ENCODE data around the gene STIM2.

STIM2 gene

GRCh38 chr4:27042411-27042810 is 181.8 kb downstream of the STIM2 start:
- no peak overlapping the region for H4K91ac ChIP-seq (ENCODE audit: low read depth, low read length)
- no peak overlapping the region for H3K14ac ChIP-seq (ENCODE audit: low read length)
- no peak overlapping the region for H3K27ac ChIP-seq (ENCODE audit: low read depth, low read length)
- no peak overlapping the region for H2BK12ac ChIP-seq (ENCODE audit: low read length)
- no peak overlapping the region for H2BK120ac ChIP-seq (ENCODE audit: insufficient read depth, low read length, poor library complexity)
- no peak overlapping the region for H4K12ac ChIP-seq (ENCODE audit: low read depth, low read length)
- peak overlapping the region; percentile 63 for H3K9ac ChIP-seq (ENCODE audit: low read length)
- no peaks in the 10 kb centered on the region for H3K79me2 ChIP-seq (ENCODE audit: control insufficient read depth, insufficient read depth, low read length, poor library complexity)
- H3K4me3 ChIP-seq (ENCODE audit: low read depth, low read length) = no peak overlapping the region
- no peak overlapping the region for H3K18ac ChIP-seq (ENCODE audit: low read length)
- H3K9me3 ChIP-seq (ENCODE audit: insufficient read depth, low read depth, low read length) = no peaks in the 10 kb centered on the region
- H2AFZ ChIP-seq (ENCODE audit: insufficient read depth, low read length, poor library complexity) = no peak overlapping the region
- H3K4me1 ChIP-seq (ENCODE audit: control insufficient read depth in 1 of 2, insufficient read depth in 2 of 2, low read length in 2 of 2) = no peaks in the 10 kb centered on the region
- WGBS (ENCODE audit: extremely low coverage, insufficient coverage, insufficient read length) = no CpG with 5 or more reads among the region's 2 CpGs
- no peak overlapping the region for H2BK5ac ChIP-seq (ENCODE audit: low read depth, low read length, poor library complexity)
- no peak overlapping the region for H4K8ac ChIP-seq (ENCODE audit: low read depth, low read length)
- no peak for DNase-seq
- H3K36me3 ChIP-seq (ENCODE audit: control insufficient read depth in 1 of 2, insufficient read depth in 2 of 2, low read length in 2 of 2) = no peaks in the 10 kb centered on the region
- no peak overlapping the region for H3K23ac ChIP-seq (ENCODE audit: low read length)
- H2AK5ac ChIP-seq (ENCODE audit: low read length) = no peak overlapping the region
- no peaks in the 10 kb centered on the region for H3K27me3 ChIP-seq (ENCODE audit: insufficient read depth, low read length)
- H3K79me1 ChIP-seq (ENCODE audit: low read length) = no peaks in the 10 kb centered on the region
- H3K4ac ChIP-seq (ENCODE audit: low read depth, low read length) = no peak overlapping the region
- no peak overlapping the region for H3K4me2 ChIP-seq (ENCODE audit: low read length)

GRCh38 chr4:27043200-27043599 is 182.6 kb downstream of the STIM2 start:
- no CpG with 5 or more reads among the region's 1 CpG for WGBS (ENCODE audit: extremely low coverage, insufficient coverage, insufficient read length)
- no peak overlapping the region for H3K23ac ChIP-seq (ENCODE audit: low read length)

DNA sequence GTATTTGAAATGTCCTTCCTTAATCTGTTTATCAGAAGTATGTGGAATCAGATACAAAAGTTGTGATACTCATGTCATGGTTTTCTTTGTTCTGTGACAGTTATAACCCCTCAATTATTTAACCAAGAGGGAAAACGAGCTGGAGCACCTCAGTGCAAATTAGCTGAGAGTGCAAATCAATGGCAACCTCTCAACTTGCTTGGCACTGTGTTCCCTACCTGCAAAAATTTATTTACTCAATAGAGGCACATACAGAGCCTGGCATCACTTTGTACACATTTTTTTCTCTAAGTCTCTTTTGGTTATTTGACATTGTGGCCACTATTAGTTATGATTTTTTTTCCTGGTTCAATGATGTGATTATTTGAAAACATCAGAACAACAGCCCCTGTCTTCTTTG is 186.2 kb downstream of the STIM2 start:
- WGBS (ENCODE audit: extremely low coverage, insufficient coverage, insufficient read length) = no CpG with 5 or more reads among the region's 1 CpG

More at GRCh38 chr4:27043200-27043599, 182.6 kb downstream of the STIM2 start:
- no peaks in the 10 kb centered on the region for H3K27me3 ChIP-seq (ENCODE audit: insufficient read depth, low read length)
- no peaks in the 10 kb centered on the region for H3K79me2 ChIP-seq (ENCODE audit: control insufficient read depth, insufficient read depth, low read length, poor library complexity)
- no peaks in the 10 kb centered on the region for H3K79me1 ChIP-seq (ENCODE audit: low read length)
- H3K18ac ChIP-seq (ENCODE audit: low read length) = no peak overlapping the region
- H3K9me3 ChIP-seq (ENCODE audit: insufficient read depth, low read depth, low read length) = no peaks in the 10 kb centered on the region
- H2BK120ac ChIP-seq (ENCODE audit: insufficient read depth, low read length, poor library complexity) = no peak overlapping the region
- no peak overlapping the region for H4K8ac ChIP-seq (ENCODE audit: low read depth, low read length)
- no peak overlapping the region for H4K12ac ChIP-seq (ENCODE audit: low read depth, low read length)
- H2AK5ac ChIP-seq (ENCODE audit: low read length) = no peak overlapping the region
- no peak overlapping the region for H2BK5ac ChIP-seq (ENCODE audit: low read depth, low read length, poor library complexity)
- H3K14ac ChIP-seq (ENCODE audit: low read length) = no peak overlapping the region
- H3K27ac ChIP-seq (ENCODE audit: low read depth, low read length) = no peak overlapping the region
- no peak overlapping the region for H2BK12ac ChIP-seq (ENCODE audit: low read length)
- H4K91ac ChIP-seq (ENCODE audit: low read depth, low read length) = no peak overlapping the region
- no peak overlapping the region for H3K4me2 ChIP-seq (ENCODE audit: low read length)
- DNase-seq = no peak
- H3K36me3 ChIP-seq (ENCODE audit: control insufficient read depth in 1 of 2, insufficient read depth in 2 of 2, low read length in 2 of 2) = no peaks in the 10 kb centered on the region
- H3K4me3 ChIP-seq (ENCODE audit: low read depth, low read length) = no peak overlapping the region
- H3K9ac ChIP-seq (ENCODE audit: low read length) = no peak overlapping the region
- H3K4ac ChIP-seq (ENCODE audit: low read depth, low read length) = no peak overlapping the region
- no peak overlapping the region for H2AFZ ChIP-seq (ENCODE audit: insufficient read depth, low read length, poor library complexity)
- H3K4me1 ChIP-seq (ENCODE audit: control insufficient read depth in 1 of 2, insufficient read depth in 2 of 2, low read length in 2 of 2) = no peaks in the 10 kb centered on the region

DNA sequence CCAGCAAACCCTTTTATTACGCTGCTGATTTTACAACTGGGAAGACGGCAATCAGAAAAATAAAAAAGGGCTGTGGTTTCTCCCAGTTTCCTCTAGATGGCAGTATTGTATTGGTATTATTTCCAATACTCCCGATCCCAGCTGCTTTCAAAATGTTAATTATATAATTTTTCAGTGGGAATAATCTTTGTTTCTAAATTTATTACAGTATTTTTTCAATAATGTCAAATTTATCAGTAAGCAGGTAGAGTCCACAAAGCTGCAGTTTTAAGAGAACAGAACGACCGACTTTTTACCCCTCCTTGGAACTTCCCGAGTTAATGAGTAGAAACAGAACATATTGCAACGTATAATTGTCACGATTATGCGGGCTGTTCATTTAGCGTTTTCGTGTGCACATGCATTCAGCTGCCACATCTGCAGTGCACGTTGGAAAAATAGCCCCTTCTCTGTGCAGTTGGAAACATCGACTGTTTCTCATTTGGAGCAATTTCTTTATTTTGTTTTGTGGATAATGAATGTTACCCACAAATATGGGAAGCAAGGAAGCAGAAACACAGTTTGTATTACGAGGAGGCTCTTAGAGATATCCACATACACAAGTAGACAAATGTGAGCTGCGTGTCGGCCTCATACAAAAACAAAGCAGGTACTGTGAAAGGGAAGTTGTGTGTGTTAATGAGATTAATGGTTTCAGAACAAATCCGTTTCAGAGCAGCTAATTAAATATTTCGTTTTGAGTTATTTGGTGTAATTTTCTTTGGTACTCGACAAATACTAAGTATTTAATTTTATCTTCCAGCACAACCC is 188.0 kb downstream of the STIM2 start:
- Histone ChIP-seq H3K27ac (ENCODE audit: low read depth, low read length) (no peak overlapping the region), H4K12ac (ENCODE audit: low read depth, low read length) (no peak overlapping the region), H3K18ac (ENCODE audit: low read length) (no peak overlapping the region), H3K4me2 (ENCODE audit: low read length) (no peak overlapping the region), H3K4me1 (ENCODE audit: control insufficient read depth in 1 of 2, insufficient read depth in 2 of 2, low read length in 2 of 2) (no peaks in the 10 kb centered on the region), H4K91ac (ENCODE audit: low read depth, low read length) (no peak overlapping the region), H2BK12ac (ENCODE audit: low read length) (no peak overlapping the region), H3K9ac (ENCODE audit: low read length) (no peak overlapping the region), H3K23ac (ENCODE audit: low read length) (no peak overlapping the region), H4K8ac (ENCODE audit: low read depth, low read length) (no peak overlapping the region), H3K79me2 (ENCODE audit: control insufficient read depth, insufficient read depth, low read length, poor library complexity) (no peaks in the 10 kb centered on the region), H3K27me3 (ENCODE audit: insufficient read depth, low read length) (no peaks in the 10 kb centered on the region), H3K14ac (ENCODE audit: low read length) (no peak overlapping the region), H3K9me3 (ENCODE audit: insufficient read depth, low read depth, low read length) (no peaks in the 10 kb centered on the region), H3K4ac (ENCODE audit: low read depth, low read length) (no peak overlapping the region), H3K36me3 (ENCODE audit: control insufficient read depth in 1 of 2, insufficient read depth in 2 of 2, low read length in 2 of 2) (no peaks in the 10 kb centered on the region), H2AFZ (ENCODE audit: insufficient read depth, low read length, poor library complexity) (no peak overlapping the region), H3K79me1 (ENCODE audit: low read length) (no peaks in the 10 kb centered on the region), H3K4me3 (ENCODE audit: low read depth, low read length) (no peak overlapping the region), H2BK120ac (ENCODE audit: insufficient read depth, low read length, poor library complexity) (no peak overlapping the region), H2AK5ac (ENCODE audit: low read length) (no peak overlapping the region), H2BK5ac (ENCODE audit: low read depth, low read length, poor library complexity) (no peak overlapping the region)
- WGBS (ENCODE audit: extremely low coverage, insufficient coverage, insufficient read length) = no CpG with 5 or more reads among the region's 19 CpGs
- DNase-seq = peak in 1 of 2 donors; percentile 67

More for the DNA sequence above, 186.2 kb downstream of the STIM2 start:
- Histone ChIP-seq H3K4me3 (ENCODE audit: low read depth, low read length) (no peak overlapping the region), H2AFZ (ENCODE audit: insufficient read depth, low read length, poor library complexity) (no peak overlapping the region), H3K14ac (ENCODE audit: low read length) (no peak overlapping the region), H3K27ac (ENCODE audit: low read depth, low read length) (no peak overlapping the region), H2BK12ac (ENCODE audit: low read length) (no peak overlapping the region), H3K27me3 (ENCODE audit: insufficient read depth, low read length) (no peaks in the 10 kb centered on the region), H3K79me2 (ENCODE audit: control insufficient read depth, insufficient read depth, low read length, poor library complexity) (no peaks in the 10 kb centered on the region), H3K9me3 (ENCODE audit: insufficient read depth, low read depth, low read length) (no peaks in the 10 kb centered on the region), H2AK5ac (ENCODE audit: low read length) (no peak overlapping the region), H3K4ac (ENCODE audit: low read depth, low read length) (no peak overlapping the region), H4K12ac (ENCODE audit: low read depth, low read length) (no peak overlapping the region), H3K36me3 (ENCODE audit: control insufficient read depth in 1 of 2, insufficient read depth in 2 of 2, low read length in 2 of 2) (no peaks in the 10 kb centered on the region), H4K8ac (ENCODE audit: low read depth, low read length) (no peak overlapping the region), H2BK120ac (ENCODE audit: insufficient read depth, low read length, poor library complexity) (no peak overlapping the region), H3K4me1 (ENCODE audit: control insufficient read depth in 1 of 2, insufficient read depth in 2 of 2, low read length in 2 of 2) (no peaks in the 10 kb centered on the region), H3K18ac (ENCODE audit: low read length) (no peak overlapping the region), H3K4me2 (ENCODE audit: low read length) (no peak overlapping the region), H3K79me1 (ENCODE audit: low read length) (no peaks in the 10 kb centered on the region), H4K91ac (ENCODE audit: low read depth, low read length) (no peak overlapping the region), H2BK5ac (ENCODE audit: low read depth, low read length, poor library complexity) (no peak overlapping the region), H3K23ac (ENCODE audit: low read length) (no peak overlapping the region), H3K9ac (ENCODE audit: low read length) (no peak overlapping the region)
- no peak for DNase-seq
